Adrenal gland (tissue), 12 donors: Measurements from ENCODE around the gene SLC2A6. TPM values are rescaled to one million over a fixed set of nuclear protein-coding genes. Genes with fewer than 3 reads are reported as not detected.

Experiments
- DNase-seq, 7 donors: peaks; one replicate each; pipeline ENCODE4 v3.0.0-alpha.2; 2019 to 2020
- H3K27ac ChIP-seq, 5 donors: fragments of 200-600 bp; sonication (generic) in 4 of 5; 1 replicate in 3 of 5; 2 replicates in 2 of 5; pipeline versions ENCODE4 v1.5.1 to v1.8.0; 2016 to 2020; ENCODE audit warnings: mild to moderate bottlenecking in 1 of 5
- H3K27me3 ChIP-seq: fragments of 200-600 bp; 2 replicates; pipeline ENCODE4 v1.8.0; 2021
- H3K36me3 ChIP-seq, 2 donors: fragments of 200-600 bp; replicated peaks in 1 of 2; 1 replicate in 1 of 2; 2 replicates in 1 of 2; pipeline versions ENCODE4 v1.5.1 to v1.8.0; 2018 to 2022
- H3K4me1 ChIP-seq, 2 donors: fragments of 200-600 bp; replicated peaks in 1 of 2; 1 replicate in 1 of 2; 2 replicates in 1 of 2; pipeline versions ENCODE4 v1.5.1 to v1.8.0; 2018 to 2021
- H3K4me3 ChIP-seq, 4 donors: fragments of 200-600 bp; sonication (generic) in 3 of 4; one replicate each; pipeline ENCODE4 v1.5.1; 2016 to 2018
- H3K9me3 ChIP-seq, 3 donors: fragments of 200-600 bp; sonication (generic) in 1 of 3; replicated peaks in 1 of 3; 1 replicate in 2 of 3; 2 replicates in 1 of 3; pipeline versions ENCODE4 v1.5.1 to v1.8.0; 2016 to 2021
- POLR2A ChIP-seq, 2 donors: fragments of 450-650 bp; IDR thresholded peaks; one replicate each; pipeline ENCODE4 v1.6.1; 2017; ENCODE audit warnings: antibody characterized with exemption in 2 of 2, mild to moderate bottlenecking in 2 of 2, moderate library complexity in 1 of 2
- WGBS, 4 donors: extraction: QIAGEN DNeasy Blood & Tissue Kit in 2 of 4; methylation state at CpG; one replicate each; pipeline versions ENCODE4 v1.1.5 to v1.1.7; 2013 to 2017; 5-methylcytosine and 5-hydroxymethylcytosine counted together
- intact Hi-C, 2 donors: fragments of 100-400 bp; cut with DNase I; formaldehyde crosslinking; loops; one replicate each; pipeline versions ENCODE4 v1.14.1 to v1.15.0; 2022 to 2023
- polyA plus RNA-seq, 3 donors: library from polyadenylated mRNA; stranded (reverse); fragments of 200-250 nt in 2 of 3; fragments of 350-450 nt in 1 of 3; fragmentation: Illumina TruSeq in 1 of 3; extraction: RNeasy Lipid Tissue Mini Kit (QIAGEN cat#74804) in 1 of 3; gene quantifications; one replicate each; pipeline ENCODE4 v1.2.3, GENCODE V29; 2013 to 2014
- total RNA-seq, 9 donors: library from RNA; depleted of rRNA in 4 of 9; stranded (reverse); fragments of >200 nt in 4 of 9; fragments of 120-200 nt in 1 of 9; fragmentation: NEBNext Ultra II Directional in 1 of 9; extraction: Animal tissue kit (Norgen Biotek cat#: 25700) in 1 of 9; gene quantifications; one replicate each; pipeline versions ENCODE4 v1.1.0 to v1.2.4, GENCODE V29; 2013 to 2023
- TF ChIP-seq, protein P1 (sequence below), 6 experiments: fragments of 450-650 bp in 4 of 6; fragments of 200-600 bp in 2 of 6; sonication (generic) in 1 of 6; IDR thresholded peaks; 1 replicate in 5 of 6; 2 replicates in 1 of 6; pipeline versions ENCODE4 v1.5.1 to v1.8.0; 2016 to 2021; ENCODE audit warnings: antibody characterized with exemption in 6 of 6, mild to moderate bottlenecking in 2 of 6, moderate library complexity in 1 of 6
- donor health status: healthy with polysubstance abuse.
- donor health status: Bipolar disorder and iron deficiency.
- donor health status: DM: yes; HTN: yes; CAD: no.
- donor health status: DM: no; HTN: no; CAD: no.
- donor health status: DM: no; HTN: no; CAD: no.
- donor health status: DM: yes; HTN: yes; CAD: no.

The SLC2A6 gene
- total and polyA plus RNA-seq, 12 donors: 1.4 to 79.1 (median 5.8) TPM

DNA sequence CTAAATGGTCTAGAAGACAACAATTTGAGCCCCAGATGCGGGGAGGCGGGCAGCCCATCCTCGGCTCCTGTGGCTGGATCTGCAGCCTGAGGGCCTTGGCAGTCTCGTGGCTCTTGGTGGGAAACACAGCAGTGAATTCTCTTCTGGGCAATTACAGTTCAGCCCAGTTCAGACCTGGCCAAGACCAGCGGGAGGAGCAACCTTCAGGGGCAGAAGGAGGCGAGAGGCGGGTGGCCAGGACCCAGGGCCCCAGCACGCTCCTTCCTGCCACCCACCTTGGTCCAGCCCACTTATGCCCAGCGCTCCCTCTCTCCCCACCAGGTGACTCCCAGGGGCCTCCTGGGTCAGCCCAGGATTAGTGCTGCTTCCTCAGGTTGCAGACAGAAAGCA lies 38.1 kb upstream of the SLC2A6 start:
- no peak for TF ChIP-seq POLR2A (IDR thresholded peaks at IDR 0.05)
- TF ChIP-seq, protein P1, sequence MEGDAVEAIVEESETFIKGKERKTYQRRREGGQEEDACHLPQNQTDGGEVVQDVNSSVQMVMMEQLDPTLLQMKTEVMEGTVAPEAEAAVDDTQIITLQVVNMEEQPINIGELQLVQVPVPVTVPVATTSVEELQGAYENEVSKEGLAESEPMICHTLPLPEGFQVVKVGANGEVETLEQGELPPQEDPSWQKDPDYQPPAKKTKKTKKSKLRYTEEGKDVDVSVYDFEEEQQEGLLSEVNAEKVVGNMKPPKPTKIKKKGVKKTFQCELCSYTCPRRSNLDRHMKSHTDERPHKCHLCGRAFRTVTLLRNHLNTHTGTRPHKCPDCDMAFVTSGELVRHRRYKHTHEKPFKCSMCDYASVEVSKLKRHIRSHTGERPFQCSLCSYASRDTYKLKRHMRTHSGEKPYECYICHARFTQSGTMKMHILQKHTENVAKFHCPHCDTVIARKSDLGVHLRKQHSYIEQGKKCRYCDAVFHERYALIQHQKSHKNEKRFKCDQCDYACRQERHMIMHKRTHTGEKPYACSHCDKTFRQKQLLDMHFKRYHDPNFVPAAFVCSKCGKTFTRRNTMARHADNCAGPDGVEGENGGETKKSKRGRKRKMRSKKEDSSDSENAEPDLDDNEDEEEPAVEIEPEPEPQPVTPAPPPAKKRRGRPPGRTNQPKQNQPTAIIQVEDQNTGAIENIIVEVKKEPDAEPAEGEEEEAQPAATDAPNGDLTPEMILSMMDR (IDR thresholded peaks at IDR 0.05): no peak
- no peak for DNase-seq

DNA sequence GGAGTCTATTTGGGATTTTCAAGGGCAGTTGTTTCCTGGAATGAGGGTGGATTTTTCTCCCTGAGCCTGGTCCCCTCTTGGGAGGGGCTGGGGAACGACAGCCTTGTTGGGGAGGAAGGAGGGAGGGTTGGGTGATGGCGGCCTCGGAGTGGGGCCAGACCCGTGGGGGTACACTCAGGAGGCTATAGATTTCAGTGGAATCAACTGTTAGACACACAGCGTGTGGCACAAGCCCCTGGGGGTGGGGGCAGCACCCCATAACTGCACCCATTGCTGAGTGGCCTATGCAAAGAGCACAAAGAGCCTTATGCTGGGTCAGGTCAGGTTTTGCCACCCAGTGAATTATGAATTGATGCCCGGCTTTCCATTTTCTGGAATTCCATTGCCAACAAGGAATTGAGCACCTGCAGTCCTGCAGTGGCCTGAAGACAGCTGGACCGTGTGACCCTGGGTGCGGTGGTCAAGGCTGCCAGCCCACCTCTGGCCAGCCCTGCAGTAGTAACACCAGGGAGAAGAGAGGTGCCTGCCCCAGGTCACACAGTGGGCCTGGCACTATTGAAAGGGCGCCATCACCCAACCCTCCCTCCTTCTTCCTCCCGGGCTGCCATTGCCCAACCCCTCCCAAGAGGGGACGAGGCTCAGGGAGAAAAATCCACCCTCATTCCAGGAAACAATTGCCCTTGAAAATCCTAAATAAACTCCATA lies 37.5 kb upstream of the SLC2A6 start:
- H3K4me1 ChIP-seq: peaks cover 0 to 5% of the 10 kb centered on the region in 2 donors
- 76 to 84% (median 82%) methylated on average over 9 to 11 of the region's 11 CpGs for WGBS, 4 donors
- DNase-seq: no peak
- no peak overlapping the region for H3K4me3 ChIP-seq
- H3K27me3 ChIP-seq: no peaks in the 10 kb centered on the region
- no peak overlapping the region for H3K27ac ChIP-seq
- intact Hi-C loops: no loop called here
- no peaks in the 10 kb centered on the region for H3K36me3 ChIP-seq
- TF ChIP-seq POLR2A (IDR thresholded peaks at IDR 0.05): no peak
- TF ChIP-seq, protein P1 (IDR thresholded peaks at IDR 0.05): no peak
- H3K9me3 ChIP-seq: no peaks in the 10 kb centered on the region

More for the DNA sequence above, 38.1 kb upstream of the SLC2A6 start:
- 83 to 96% (median 95%) methylated on average over 9 of the region's 9 CpGs for WGBS, 4 donors
- H3K4me1 ChIP-seq: peaks cover 0 to 5% of the 10 kb centered on the region in 2 donors
- no peaks in the 10 kb centered on the region for H3K36me3 ChIP-seq
- H3K9me3 ChIP-seq: no peaks in the 10 kb centered on the region
- no peaks in the 10 kb centered on the region for H3K27me3 ChIP-seq
- H3K4me3 ChIP-seq: no peak overlapping the region
- intact Hi-C loops: no loop called here
- H3K27ac ChIP-seq: no peak overlapping the region

DNA sequence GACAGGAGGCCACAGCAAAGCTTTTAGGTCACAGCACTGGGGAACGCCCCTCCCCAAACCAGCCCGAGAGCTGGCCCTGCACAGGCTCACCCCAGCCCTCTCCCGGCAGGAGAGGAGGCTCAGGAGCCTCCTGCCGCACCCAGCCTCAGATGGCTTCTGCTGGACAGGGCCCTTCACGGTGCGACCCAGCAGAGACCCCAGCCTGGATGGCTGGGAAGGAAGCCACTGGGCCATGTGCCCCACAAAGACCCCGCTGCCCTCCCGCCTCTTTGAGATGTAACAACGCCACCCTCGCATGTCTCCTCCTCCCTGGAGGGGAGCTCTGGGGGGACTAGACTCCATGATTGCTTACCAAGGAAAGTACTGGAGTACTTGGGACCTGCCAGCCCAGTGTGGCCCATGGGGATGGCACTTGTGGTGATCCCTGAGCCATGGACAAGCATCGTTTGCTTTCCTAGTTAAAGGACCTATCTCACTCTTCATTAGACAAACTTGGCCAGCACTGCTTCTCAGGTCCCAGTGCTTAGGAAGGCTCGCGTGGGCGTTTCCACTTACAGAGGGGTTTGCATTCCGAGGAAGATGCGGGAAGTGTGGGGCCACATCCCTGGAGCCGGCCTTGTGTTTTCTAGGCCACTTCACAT lies 36.8 kb upstream of the SLC2A6 start:
- TF ChIP-seq POLR2A (IDR thresholded peaks at IDR 0.05): no peak
- H3K27ac ChIP-seq: no peak overlapping the region
- H3K4me1 ChIP-seq: peaks cover 0 to 5% of the 10 kb centered on the region in 2 donors
- WGBS, 4 donors: 92 to 95% (median 92%) methylated on average over 9 to 17 of the region's 17 CpGs
- no peaks in the 10 kb centered on the region for H3K27me3 ChIP-seq
- H3K9me3 ChIP-seq: no peaks in the 10 kb centered on the region
- no peak for DNase-seq
- H3K36me3 ChIP-seq: no peaks in the 10 kb centered on the region
- H3K4me3 ChIP-seq: no peak overlapping the region
- intact Hi-C loops: no loop called here

DNA sequence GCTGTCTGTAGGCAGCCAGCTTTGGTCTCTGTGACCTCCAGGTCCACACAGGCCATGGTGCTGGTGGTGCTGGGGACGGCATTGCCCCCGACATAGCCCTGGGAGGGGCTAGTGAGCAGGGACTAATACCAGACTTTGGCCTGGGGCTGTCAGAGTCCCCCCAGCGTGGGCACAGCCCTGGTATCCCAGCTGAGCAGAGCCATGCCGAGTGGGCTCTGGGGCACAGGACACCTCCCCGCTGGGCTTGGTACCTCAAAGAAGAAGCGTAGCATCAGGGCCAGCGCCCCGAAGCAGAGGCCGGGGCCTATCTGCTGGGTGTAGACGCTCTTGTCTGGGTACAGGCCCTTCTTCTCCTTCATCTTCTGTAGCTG lies 36.3 kb upstream of the SLC2A6 start:
- Histone ChIP-seq H3K4me1 (peaks cover 0 to 5% of the 10 kb centered on the region in 2 donors), H3K27me3 (no peaks in the 10 kb centered on the region), H3K4me3 (no peak overlapping the region), H3K36me3 (no peaks in the 10 kb centered on the region), H3K9me3 (no peaks in the 10 kb centered on the region), H3K27ac (no peak overlapping the region)
- no peak for TF ChIP-seq POLR2A (IDR thresholded peaks at IDR 0.05)
- TF ChIP-seq, protein P1 (IDR thresholded peaks at IDR 0.05): no peak
- intact Hi-C loops: no loop called here
- 93 to 95% methylated on average over 10 of the region's 10 CpGs; no CpG with 5 or more reads in 2 of the 4 donors for WGBS, 4 donors
- no peak for DNase-seq
